ENCODE results near the gene RHBDL1. TPM values are rescaled to one million over a fixed set of nuclear protein-coding genes. Genes with fewer than 3 reads are reported as not detected.

Gene RHBDL1
- total and polyA plus RNA-seq, 9 of the 15 experiments (the other 6 are each of a cell fraction or from before 2014, with no cell fraction given) = 0.03 to 5.6 (median 1.3) TPM; not detected in 1

DNA sequence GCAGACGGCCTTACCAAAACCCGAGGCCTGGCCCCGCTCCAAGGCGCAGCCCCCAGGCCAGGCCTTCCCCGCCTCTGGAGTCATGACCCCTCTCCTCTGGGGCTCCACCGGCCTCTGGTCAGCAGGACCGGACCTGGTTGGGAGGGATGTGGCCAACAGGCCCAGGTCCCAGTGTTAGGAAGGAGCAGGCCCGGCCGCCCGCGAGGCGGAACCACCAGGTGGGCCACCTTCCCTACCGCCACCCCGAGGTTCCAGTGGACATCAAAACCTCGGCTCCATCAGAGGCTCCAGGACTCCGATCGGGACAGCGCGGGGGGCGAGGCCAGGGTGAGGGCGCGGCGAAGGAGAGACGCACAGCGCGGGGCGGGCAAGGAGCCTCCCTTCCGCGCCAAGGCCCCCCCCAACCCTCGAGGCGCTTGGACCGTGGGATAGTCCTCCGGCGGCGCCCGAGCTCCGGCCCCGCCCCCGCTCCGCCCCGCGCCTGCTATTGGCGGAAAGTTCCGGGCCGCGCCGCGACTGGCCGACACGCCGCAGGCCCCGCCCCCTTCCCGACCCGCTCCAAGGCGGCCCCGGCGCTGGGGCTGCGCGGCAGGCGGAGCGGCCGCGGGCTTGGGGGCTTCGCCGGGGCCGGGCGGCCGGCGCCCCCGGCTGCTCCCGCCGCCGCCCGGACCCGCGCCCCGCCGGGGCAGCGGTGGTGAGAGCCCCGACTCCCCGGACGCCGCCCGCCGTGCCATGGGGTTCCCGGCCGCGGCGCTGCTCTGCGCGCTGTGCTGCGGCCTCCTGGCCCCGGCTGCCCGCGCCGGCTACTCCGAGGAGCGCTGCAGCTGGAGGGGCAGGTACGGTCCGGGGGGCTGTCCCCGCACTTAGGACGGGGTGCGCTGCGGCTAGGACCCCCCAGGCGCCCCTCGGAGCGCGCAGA lies 39.3 kb downstream of the RHBDL1 start, which contains the start of gene METRN (continued):
- TF ChIP-seq ZNF699 (CRISPR knock-in tag; IDR thresholded peaks at IDR 0.05; ENCODE audit: insufficient replicate concordance) (no peak), NFIC (IDR thresholded peaks at IDR 0.05) (peak; percentile 55; the same call in 1 of the 2 replicates), ZNF253 (CRISPR knock-in tag; conservative IDR thresholded peaks at IDR 0.05) (no peak), FOS (IDR thresholded peaks at IDR 0.05; ENCODE audit: extremely low read depth, insufficient read length) (peak; percentile 64), ETV5 (CRISPR knock-in tag; IDR thresholded peaks at IDR 0.05; ENCODE audit: low read depth) (no peak), ZC3H8 (IDR thresholded peaks at IDR 0.05) (no peak), CSDE1 (IDR thresholded peaks at IDR 0.05) (no peak), PHF8 (IDR thresholded peaks at IDR 0.05; ENCODE audit: borderline replicate concordance, low read length) (peak; percentile 42; the same call in 1 of the 2 replicates), SMC3 (conservative IDR thresholded peaks at IDR 0.05; ENCODE audit: insufficient read depth, low read depth, low read length) (no peak), GATAD2A (IDR thresholded peaks at IDR 0.05) (no peak), ZC3H4 (CRISPR knock-in tag; IDR thresholded peaks at IDR 0.05; ENCODE audit: borderline replicate concordance) (no peak), SMARCA4 (IDR thresholded peaks at IDR 0.05) (no peak), FOXA3 (CRISPR knock-in tag; conservative IDR thresholded peaks at IDR 0.05 in 1 of 2, IDR thresholded peaks at IDR 0.05 in 1 of 2) (no peak)
- TF ChIP-seq, protein P1, sequence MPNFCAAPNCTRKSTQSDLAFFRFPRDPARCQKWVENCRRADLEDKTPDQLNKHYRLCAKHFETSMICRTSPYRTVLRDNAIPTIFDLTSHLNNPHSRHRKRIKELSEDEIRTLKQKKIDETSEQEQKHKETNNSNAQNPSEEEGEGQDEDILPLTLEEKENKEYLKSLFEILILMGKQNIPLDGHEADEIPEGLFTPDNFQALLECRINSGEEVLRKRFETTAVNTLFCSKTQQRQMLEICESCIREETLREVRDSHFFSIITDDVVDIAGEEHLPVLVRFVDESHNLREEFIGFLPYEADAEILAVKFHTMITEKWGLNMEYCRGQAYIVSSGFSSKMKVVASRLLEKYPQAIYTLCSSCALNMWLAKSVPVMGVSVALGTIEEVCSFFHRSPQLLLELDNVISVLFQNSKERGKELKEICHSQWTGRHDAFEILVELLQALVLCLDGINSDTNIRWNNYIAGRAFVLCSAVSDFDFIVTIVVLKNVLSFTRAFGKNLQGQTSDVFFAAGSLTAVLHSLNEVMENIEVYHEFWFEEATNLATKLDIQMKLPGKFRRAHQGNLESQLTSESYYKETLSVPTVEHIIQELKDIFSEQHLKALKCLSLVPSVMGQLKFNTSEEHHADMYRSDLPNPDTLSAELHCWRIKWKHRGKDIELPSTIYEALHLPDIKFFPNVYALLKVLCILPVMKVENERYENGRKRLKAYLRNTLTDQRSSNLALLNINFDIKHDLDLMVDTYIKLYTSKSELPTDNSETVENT (CRISPR knock-in tag; IDR thresholded peaks at IDR 0.05) = no peak
- TF ChIP-seq, protein P2, sequence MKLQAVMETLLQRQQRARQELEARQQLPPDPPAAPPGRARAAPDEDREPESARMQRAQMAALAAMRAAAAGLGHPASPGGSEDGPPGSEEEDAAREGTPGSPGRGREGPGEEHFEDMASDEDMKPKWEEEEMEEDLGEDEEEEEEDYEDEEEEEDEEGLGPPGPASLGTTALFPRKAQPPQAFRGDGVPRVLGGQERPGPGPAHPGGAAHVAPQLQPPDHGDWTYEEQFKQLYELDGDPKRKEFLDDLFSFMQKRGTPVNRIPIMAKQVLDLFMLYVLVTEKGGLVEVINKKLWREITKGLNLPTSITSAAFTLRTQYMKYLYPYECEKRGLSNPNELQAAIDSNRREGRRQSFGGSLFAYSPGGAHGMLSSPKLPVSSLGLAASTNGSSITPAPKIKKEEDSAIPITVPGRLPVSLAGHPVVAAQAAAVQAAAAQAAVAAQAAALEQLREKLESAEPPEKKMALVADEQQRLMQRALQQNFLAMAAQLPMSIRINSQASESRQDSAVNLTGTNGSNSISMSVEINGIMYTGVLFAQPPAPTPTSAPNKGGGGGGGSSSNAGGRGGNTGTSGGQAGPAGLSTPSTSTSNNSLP (IDR thresholded peaks at IDR 0.05; ENCODE audit: borderline replicate concordance, low read depth, low read length) = no peak
- TF ChIP-seq, protein P3, sequence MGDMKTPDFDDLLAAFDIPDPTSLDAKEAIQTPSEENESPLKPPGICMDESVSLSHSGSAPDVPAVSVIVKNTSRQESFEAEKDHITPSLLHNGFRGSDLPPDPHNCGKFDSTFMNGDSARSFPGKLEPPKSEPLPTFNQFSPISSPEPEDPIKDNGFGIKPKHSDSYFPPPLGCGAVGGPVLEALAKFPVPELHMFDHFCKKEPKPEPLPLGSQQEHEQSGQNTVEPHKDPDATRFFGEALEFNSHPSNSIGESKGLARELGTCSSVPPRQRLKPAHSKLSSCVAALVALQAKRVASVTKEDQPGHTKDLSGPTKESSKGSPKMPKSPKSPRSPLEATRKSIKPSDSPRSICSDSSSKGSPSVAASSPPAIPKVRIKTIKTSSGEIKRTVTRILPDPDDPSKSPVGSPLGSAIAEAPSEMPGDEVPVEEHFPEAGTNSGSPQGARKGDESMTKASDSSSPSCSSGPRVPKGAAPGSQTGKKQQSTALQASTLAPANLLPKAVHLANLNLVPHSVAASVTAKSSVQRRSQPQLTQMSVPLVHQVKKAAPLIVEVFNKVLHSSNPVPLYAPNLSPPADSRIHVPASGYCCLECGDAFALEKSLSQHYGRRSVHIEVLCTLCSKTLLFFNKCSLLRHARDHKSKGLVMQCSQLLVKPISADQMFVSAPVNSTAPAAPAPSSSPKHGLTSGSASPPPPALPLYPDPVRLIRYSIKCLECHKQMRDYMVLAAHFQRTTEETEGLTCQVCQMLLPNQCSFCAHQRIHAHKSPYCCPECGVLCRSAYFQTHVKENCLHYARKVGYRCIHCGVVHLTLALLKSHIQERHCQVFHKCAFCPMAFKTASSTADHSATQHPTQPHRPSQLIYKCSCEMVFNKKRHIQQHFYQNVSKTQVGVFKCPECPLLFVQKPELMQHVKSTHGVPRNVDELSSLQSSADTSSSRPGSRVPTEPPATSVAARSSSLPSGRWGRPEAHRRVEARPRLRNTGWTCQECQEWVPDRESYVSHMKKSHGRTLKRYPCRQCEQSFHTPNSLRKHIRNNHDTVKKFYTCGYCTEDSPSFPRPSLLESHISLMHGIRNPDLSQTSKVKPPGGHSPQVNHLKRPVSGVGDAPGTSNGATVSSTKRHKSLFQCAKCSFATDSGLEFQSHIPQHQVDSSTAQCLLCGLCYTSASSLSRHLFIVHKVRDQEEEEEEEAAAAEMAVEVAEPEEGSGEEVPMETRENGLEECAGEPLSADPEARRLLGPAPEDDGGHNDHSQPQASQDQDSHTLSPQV (IDR thresholded peaks at IDR 0.05) = no peak
- TF ChIP-seq, protein P4, sequence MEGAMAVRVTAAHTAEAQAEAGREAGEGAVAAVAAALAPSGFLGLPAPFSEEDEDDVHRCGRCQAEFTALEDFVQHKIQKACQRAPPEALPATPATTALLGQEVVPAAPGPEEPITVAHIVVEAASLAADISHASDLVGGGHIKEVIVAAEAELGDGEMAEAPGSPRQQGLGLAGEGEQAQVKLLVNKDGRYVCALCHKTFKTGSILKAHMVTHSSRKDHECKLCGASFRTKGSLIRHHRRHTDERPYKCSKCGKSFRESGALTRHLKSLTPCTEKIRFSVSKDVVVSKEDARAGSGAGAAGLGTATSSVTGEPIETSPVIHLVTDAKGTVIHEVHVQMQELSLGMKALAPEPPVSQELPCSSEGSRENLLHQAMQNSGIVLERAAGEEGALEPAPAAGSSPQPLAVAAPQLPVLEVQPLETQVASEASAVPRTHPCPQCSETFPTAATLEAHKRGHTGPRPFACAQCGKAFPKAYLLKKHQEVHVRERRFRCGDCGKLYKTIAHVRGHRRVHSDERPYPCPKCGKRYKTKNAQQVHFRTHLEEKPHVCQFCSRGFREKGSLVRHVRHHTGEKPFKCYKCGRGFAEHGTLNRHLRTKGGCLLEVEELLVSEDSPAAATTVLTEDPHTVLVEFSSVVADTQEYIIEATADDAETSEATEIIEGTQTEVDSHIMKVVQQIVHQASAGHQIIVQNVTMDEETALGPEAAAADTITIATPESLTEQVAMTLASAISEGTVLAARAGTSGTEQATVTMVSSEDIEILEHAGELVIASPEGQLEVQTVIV (CRISPR knock-in tag; IDR thresholded peaks at IDR 0.05; ENCODE audit: borderline replicate concordance) = no peak

All from K562 (cell line).